Fibroblast of skin of left biceps (primary cell): ENCODE results near the gene PCDH9.
"Not testable (repeated sequence)": the region's sequence is repeated elsewhere in the genome, so short reads cannot be mapped to it uniquely, and the experiment has no call there.

Experiments used
- DNase-seq, 2 experiments: peaks; one replicate each; pipeline ENCODE4 v3.0.0-alpha.2; 2013; ENCODE audit warnings: low read depth in 2 of 2

Gene PCDH9

GRCh38 chr13:67130444-67130843 is 99.7 kb downstream of the PCDH9 start:
- DNase-seq = no peak

DNA sequence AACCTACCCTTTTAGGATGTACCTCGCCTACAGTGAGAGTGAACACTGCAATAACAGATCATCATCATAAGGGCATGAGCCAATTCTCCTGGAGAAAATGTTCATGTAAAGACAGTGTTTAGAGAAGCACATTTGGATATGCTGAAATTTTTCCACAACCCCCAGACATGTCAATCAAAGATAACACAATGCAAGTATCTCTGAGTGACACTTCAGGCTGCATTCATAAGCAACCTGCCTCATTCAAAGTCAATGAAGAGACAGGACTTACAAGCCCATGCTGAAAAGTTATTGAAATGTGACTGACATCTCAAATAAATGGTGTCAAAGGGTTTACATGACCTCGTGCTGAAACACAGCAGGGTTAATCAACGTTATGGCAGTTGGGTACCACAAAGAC is 102.0 kb downstream of the PCDH9 start:
- no peak for DNase-seq

- DNase-seq = no peak
These were observed 104.5 kb downstream of the PCDH9 start for GRCh38 chr13:67125681-67126080.

DNA sequence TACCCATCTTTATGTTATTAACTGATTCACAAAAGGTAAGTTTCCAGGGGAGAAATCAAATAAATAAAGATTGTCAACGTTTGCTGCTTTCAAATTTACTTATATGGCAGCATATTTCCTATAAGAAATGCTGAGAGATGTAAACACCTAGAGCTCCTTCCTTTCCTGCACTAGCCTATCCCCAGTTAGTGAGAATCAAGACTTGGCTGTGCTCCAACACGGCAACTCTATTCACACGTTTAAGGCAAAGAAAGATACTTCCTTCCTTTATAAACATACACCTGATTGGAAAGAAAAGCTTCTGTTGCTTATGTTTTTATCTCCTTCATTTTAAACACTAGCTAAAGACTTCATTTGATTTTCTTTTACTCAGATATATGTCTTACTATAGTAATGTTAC is 107.0 kb downstream of the PCDH9 start:
- no peak for DNase-seq

GRCh38 chr13:67122251-67122650 is 107.9 kb downstream of the PCDH9 start:
- DNase-seq = no peak

DNA sequence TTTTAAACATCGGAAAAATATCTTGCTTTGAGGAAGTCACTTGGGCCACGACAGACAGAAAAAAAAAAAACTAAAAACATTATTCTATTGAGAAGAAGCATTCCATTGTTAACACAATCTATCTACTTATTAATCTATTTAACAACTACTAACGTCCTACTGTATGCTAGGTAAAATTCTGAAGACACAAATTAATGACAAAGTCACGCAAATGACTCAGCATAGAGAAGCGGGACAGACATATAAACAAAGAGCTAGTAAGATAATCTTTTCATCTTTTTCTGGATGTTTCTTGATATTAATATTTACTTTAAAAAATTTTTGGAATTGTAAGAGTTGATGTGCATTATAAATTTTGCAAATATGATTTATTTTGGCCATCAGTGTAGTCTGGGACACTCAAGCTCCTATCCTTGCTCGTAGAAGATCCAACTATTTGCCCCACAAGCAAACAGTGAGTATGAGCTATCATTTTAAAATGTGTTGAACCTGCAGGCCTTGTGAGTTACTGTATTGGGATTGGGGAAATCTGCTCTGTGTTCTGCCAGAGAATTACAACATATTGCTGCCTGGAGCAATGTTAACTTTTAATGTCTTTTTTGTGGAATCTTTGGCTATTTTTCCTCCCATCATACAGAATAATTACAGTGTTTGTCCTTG is 109.1 kb downstream of the PCDH9 start:
- DNase-seq = no peak

- peak; percentile 66 to 73 for DNase-seq
These were observed 110.6 kb downstream of the PCDH9 start for GRCh38 chr13:67119481-67119894.

GRCh38 chr13:67118277-67118676 is 111.9 kb downstream of the PCDH9 start:
- DNase-seq = no peak

DNA sequence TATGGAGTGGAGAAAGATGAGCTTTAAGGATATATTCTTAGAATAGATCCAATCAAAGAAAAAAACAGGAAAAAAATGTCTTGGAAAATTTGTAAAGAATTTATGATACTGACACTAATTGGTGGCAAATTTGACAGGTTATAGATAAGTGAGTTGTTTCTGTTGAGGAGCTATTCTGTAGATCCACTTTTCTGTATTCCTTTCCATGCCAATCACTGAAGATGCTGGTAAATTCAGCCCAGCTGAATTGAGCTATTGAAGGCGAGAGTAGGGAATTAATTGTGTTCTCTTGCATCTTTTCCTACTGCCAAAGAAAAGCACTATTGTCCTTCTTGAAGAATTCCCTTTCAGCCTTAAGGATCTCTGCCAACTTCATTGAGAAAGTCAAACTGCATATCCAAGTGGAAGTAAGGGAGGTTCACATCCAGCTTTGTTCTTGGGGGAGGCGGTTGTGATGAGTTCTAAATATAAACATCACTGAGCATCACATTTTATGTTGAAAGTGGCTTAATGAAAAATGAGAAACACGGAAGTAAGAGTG is 113.1 kb downstream of the PCDH9 start:
- DNase-seq = no peak

DNA sequence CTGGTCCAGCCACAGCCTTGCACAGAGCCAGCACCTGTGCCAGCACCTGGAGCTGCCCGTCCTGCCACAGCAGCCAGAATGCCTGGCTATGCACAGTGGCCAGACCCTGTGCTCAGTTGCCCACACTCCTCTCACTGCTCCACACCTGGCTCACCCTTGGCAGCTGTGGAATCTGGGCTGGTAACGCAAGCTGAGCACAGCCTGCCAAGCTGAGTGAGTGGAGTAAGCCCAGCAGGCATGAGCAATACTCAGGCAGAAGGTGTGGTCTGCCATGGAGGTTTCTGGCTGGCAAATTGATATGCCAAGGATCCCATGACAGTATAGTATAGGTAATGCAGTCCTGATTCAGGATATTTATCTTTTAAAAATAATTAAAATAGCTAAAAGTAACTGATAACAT is 122.2 kb downstream of the PCDH9 start:
- DNase-seq = no peak

- DNase-seq = no peak
These were observed 123.6 kb downstream of the PCDH9 start for GRCh38 chr13:67106502-67107057.

- DNase-seq = no peak
These were observed 128.2 kb downstream of the PCDH9 start for GRCh38 chr13:67101730-67102467.

DNA sequence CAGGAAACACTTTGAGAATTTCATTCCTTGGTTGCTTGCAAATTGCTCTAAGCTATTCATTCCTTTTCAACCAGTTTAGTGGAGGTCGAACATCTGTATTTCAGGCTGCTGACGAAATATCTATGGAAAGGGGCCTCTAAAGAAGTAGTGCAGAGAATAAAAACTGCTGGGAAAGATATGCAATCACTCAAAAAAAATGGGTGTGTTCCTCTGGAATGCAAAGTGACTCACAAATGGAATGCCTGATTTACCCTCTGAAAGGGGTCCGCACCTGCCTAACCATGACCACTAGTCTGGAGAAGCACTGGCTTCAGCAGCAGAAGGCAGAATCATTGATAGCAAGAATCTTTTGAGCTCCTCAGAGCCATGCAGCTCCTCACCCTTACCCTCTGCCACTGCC is 129.4 kb downstream of the PCDH9 start:
- no peak for DNase-seq

DNA sequence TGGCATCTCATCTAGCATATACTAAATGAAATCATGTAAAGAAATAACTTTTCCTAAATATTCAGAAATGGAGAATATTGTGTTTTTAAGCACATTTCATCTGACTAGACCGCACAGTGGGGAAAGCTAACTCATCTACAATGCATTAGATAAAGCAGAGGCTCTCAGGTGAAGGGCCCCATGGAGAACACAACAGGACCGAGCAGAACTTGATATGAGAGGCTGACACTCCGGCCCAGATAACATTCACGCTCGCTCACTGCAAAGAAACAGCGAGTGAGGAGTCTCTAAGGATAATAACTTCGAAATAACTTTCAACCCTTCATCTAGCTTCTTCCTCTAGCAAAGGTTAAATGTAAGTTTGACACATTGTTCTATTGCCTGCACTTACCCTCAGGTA is 130.6 kb downstream of the PCDH9 start:
- DNase-seq = no peak

DNA sequence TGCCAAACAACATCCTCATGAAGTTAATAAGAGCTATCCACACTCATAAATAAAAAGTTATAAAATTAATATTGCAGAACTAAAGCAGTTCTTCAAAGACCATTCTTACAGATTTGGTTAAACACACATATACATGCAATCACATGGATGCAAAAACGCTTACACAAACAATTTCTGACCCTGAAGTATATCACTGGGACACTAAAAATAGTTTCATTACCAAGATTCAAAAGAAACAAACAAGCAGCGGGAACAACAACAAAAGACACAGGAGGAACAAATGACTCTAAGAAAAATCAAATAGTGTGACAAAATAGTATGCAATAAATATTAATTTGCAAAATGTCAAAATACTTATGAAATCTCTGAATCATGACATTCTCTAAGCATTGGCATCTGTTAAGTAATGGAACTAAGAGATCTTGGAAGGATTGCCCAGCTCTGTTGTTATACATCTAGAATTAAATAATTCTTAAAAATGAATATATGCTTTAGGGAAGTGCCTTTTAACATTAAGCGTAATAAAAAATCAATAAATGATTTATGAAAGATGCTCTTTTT is 132.2 kb downstream of the PCDH9 start:
- DNase-seq = no peak

- not testable (repeated sequence) for DNase-seq
These were observed 133.2 kb downstream of the PCDH9 start for GRCh38 chr13:67096893-67097292.

GRCh38 chr13:67096418-67096817 is 133.7 kb downstream of the PCDH9 start:
- no peak for DNase-seq

DNA sequence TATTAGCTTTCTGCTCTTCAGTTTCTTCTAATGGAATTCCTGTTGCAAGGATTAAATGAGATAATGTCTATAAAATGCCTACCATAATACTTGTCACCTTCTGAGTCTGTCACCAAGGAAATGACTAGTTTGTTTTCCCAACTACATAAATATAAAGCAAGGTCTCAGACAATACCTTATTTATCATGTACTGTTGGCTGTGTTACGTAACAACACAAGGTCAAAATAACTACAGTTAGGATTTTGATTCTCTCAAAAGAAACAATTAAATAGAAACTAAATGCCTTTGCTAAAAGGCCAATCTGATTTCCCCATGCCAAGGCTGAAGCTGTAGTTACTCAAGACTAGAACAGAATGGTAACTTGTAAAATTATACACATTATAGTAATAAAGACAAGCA is 134.5 kb downstream of the PCDH9 start:
- DNase-seq = no peak

DNA sequence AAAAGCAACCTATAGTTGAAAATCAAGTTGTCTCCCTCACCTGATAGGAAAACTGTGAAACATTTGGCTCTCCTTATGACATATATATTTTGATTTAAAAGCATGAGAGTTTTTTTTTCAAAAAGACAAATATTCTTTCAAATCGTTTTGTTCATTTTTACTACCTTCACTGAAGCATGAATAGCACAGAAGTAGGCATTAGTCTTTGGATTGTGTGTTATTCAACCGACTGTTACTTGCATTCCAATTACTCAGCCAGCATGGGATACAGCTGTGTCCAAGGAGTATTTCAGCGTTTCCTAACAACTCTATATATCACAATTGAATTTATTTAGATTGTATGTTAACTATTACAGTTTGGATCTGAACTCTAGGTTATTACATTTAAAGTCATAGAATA is 135.2 kb downstream of the PCDH9 start:
- DNase-seq = no peak

GRCh38 chr13:67094078-67094477 is 136.1 kb downstream of the PCDH9 start:
- DNase-seq = no peak

- no peak for DNase-seq
These were observed 138.5 kb downstream of the PCDH9 start for GRCh38 chr13:67091603-67092002.

- no peak for DNase-seq
These were observed 139.3 kb downstream of the PCDH9 start for GRCh38 chr13:67090856-67091255.

GRCh38 chr13:67087527-67087926 is 142.6 kb downstream of the PCDH9 start:
- no peak for DNase-seq
